Measurements from ENCODE around the gene SIPA1L3.

SIPA1L3 gene

GRCh38 chr19:37947778-37948177 is 40.8 kb downstream of the SIPA1L3 start:
- DNase-seq = no peak

DNA sequence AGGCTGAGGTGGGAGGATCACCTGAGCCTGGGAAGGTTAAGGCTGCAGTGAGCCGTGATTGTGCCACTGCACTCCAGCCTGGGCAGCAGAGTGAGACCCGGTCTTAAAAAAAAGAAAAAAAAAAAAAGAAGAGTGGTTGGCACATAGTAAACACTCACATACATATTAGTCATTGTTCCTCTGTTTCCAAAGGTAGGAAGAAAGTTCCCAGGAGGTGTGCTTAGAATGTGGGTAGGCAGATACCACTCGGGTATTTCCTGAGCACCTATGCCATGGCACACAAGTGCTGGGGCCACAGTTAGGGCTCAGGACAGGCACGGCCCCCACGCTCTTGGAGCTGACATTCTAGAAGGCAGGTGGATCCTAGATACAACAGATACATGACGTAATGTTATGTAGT is 41.4 kb downstream of the SIPA1L3 start:
- no peak for DNase-seq

DNA sequence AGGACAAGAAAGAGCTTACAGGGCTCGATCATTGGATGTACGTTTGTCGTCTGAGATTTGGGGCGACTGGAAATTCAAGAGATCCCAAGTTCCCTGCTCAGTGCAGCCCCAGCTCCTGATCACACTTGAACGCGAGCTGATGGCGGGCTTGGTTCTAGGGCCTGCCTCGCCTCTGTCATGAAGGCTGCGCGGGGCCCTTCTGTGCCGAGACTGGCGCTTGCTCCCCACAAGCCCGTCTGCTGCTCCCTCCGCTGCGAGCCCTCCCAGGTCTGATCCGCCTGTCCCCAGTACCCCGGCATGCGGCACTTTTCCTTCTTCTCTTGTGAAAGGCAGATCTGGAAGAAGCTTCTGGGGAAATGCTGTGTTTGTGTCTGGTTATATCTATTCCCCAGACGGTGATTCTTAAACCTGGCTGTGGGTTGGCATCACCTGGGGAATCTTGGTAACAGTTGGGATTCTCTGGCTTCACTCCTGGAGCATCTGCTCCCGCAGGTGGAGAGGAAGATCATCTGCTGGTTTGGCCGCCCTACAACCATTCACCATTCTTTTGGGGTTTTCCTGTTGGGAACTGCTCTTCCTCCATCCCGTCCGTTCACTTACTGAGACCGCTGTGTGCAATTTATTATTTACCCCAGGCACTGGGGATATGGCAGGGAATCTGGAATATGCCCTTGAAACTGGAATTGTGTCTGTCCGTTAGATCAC is 43.6 kb downstream of the SIPA1L3 start:
- no peak for DNase-seq

- DNase-seq = no peak
These were observed 44.8 kb downstream of the SIPA1L3 start for GRCh38 chr19:37951816-37952210.

GRCh38 chr19:37953171-37953917 is 46.3 kb downstream of the SIPA1L3 start:
- peak; percentile 72 for DNase-seq

DNA sequence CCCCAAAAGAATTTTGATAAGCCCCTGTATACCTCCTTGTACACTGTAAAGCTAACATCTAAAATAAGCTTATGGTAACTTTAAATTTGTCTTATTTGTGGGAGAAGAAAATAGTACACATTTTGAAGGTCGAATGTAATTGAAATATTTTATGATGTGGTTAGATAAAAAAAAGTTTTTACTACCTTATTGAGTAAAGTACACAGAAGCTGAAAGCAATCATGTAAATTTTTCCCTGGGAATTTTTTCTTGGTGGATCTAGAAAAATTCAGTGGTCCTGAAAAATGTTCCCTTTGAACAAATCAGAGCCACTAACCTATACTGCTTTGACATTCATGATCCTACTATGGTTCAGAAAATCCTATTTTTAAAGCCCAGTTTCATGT is 46.9 kb downstream of the SIPA1L3 start:
- no peak for DNase-seq

- DNase-seq = no peak
These were observed 47.4 kb downstream of the SIPA1L3 start for GRCh38 chr19:37954421-37954874.

- DNase-seq = no peak
These were observed 49.0 kb downstream of the SIPA1L3 start for GRCh38 chr19:37955986-37956385.

DNA sequence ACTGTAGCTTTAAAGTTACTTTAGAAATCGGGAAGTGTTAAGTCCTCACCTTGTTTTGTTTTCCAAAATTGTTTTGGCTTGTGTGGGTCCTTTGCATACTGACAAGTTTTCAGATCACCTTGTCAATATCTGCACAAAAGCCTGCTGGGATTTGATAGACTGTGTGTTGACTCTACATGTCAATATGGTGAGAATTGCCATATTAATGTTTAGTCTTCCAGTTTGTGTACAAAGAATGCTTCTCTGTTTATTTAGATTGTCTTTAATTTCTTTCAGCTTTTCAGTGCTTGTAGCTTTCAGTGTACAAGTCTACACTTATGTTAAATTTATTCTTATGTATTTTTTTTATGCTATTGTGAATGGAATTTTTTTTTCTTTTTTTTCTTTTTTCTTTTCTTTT is 50.2 kb downstream of the SIPA1L3 start:
- no peak for DNase-seq

DNA sequence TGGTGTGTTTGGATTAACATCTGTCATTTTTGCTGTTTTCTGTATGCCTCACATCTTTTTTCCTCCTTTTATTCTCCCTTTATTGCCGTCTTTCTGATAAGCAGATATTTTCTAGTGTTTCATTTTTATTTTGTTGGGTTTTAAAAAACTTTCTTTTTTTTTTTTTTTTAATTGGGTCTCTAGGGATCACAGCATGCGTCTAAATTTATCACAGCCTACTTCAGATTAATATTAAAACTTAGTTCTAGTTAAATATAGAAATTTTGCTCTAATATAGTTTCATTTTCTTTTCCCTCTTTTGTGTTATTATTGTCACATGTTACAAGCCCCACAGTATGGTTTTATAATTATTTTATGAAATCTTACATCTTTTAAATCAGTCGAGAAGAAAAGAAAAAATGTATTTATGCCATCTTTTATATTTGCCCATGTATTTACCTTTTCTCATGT is 52.7 kb downstream of the SIPA1L3 start:
- DNase-seq = no peak

DNA sequence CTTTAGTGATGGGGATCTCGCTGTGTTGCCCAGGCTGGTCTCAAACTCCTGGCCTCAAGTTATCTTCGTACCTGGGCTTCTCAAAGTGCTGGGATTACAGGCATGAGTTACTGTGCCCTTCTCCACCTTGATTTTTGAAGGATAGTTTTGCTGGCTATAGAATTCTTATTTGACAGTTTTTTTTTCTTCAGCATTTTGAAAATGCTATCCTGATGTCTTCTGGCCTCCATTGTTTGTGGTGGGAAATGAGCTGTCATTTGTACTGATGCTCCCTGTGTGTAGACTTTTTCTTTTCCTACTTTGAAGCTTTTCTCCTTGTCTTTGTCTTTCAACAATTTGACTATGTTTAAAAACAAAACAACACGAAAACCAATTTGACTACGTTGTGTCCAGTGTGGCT is 54.2 kb downstream of the SIPA1L3 start:
- DNase-seq = no peak

DNA sequence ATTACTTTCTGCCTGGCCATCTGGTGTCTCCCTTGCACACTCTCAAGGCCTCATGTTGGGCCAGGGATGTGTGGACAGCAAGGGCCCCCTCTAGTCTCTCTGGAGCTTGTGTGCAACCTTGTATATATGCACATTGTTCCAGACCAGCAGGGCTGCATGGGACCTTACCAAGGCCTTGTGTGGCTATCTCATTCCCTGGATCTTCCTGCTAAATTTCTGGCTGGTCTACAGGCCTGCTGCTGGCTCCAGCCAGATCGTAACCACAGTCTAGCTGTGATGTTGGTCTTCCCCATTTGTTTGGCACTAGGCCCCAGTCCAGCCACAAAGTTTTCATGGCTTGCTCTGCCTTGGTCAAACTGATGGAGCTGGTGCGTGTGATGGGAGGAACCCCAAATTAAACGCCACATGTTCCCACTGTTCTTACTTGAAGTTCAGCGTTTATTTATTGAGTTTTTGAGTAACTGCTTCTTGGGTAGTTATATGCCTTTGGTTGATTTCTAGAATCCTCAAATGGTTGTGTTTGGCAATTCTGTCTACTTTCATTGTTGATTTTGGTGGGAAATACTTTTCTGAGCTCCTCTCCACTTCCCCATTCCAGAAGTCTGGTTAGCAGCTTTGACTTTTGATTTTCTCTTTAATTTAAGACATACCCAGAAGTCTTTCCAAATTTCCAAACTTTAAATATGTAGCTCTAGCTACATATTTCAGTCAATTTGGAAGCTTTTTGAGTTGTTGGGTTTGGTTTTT is 56.4 kb downstream of the SIPA1L3 start:
- peak; percentile 58 for DNase-seq

DNA sequence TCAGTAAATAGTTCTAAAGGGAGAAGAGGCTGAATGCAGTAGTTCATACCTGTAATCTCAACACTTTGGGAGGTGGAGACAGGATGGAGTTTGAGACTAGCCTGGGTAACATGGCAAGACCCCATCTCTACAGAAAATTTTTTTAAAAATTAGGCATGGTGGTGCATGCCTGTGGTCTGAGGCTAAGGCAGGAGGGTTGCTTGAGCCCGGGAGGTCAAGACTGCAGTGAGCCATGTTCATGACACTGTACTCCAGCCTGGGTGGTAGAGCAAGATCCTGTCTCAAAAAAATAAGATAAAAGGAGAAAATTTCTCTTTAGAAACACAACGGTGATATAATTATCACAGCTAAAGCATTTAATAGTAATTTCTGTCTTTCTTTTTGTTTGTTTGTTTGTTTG is 57.1 kb downstream of the SIPA1L3 start:
- peak; percentile 34 for DNase-seq

- peak; percentile 49 for DNase-seq
These were observed 59.2 kb downstream of the SIPA1L3 start for GRCh38 chr19:37966211-37966661.

DNA sequence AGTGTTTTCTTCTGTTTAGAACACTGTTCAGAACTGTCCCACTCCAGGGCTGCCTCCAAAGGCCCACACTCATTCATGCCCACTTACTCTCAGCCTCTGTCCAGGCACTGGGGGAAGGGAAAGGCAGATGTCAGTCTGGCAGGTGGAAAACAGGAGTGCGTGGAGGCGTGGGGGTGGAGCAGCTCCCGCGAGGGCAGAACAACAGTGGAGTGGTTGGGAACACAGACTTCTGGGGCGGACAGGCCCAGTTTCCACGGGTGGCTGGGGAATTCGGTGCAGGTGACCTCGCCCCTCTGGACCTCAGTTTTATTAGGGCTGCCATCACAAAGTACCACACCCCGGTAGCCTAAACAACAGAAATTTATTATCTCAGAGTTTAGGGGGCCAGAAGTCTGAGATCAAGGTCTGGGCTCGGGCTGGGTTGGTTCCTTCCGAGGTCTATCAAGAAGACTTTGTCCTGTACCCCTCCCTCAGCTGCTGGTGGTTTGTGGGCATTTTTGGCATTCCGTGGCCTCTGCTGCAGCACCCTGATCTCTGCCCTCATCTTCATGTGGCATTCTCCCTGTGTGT is 59.7 kb downstream of the SIPA1L3 start:
- peak; percentile 66 for DNase-seq

- DNase-seq = no peak
These were observed 62.7 kb downstream of the SIPA1L3 start for GRCh38 chr19:37969695-37970094.

GRCh38 chr19:37970699-37971098 is 63.7 kb downstream of the SIPA1L3 start:
- DNase-seq = no peak

- no peak for DNase-seq
These were observed 65.8 kb downstream of the SIPA1L3 start for GRCh38 chr19:37972803-37973202.

DNA sequence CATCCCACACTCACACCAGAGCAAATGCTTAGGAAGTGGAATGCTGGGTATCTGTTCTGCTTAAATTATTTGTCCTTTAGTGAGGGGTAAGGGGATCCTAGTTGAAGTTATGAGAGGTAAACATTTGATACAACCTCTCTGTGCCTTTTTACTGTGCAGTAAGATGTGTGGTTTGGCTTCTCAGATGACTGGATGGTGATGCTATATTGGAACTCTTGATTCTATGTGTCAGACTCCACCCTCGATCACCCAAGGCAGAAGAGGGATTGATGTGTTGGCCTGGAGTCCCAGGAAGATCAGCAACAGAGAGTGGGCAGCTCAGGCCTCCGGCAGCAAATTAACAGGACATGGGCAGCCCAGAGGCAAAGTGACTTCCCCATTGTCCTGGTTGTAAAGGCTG is 66.7 kb downstream of the SIPA1L3 start:
- no peak for DNase-seq

DNA sequence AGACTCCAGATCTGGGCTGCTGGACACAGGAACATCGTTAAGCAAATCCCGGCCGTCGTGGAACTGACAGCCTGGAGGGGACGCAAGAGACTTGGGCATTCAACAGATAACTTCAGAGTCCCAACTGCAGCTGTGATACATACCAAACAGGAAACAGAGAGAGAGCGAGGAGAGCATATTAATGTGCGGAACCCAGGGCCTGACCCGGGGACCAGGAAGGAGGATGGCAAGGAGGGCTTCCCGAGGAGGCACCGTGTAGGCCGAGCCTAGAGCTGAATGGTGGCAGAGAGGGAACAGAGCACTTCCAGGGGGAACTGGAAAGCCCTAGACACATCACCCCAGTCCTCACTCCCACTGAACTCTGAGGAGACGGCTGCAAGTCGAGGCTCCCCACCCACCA is 68.1 kb downstream of the SIPA1L3 start:
- no peak for DNase-seq

- no peak for DNase-seq
These were observed 68.8 kb downstream of the SIPA1L3 start for GRCh38 chr19:37975596-37976515.

GRCh38 chr19:37977391-37977790 is 70.4 kb downstream of the SIPA1L3 start:
- no peak for DNase-seq
